Measurements from ENCODE around the gene UROD.
A peak's percentile ranks its signal among the peaks of the same experiment; 100 is the strongest.

Gene UROD

DNA sequence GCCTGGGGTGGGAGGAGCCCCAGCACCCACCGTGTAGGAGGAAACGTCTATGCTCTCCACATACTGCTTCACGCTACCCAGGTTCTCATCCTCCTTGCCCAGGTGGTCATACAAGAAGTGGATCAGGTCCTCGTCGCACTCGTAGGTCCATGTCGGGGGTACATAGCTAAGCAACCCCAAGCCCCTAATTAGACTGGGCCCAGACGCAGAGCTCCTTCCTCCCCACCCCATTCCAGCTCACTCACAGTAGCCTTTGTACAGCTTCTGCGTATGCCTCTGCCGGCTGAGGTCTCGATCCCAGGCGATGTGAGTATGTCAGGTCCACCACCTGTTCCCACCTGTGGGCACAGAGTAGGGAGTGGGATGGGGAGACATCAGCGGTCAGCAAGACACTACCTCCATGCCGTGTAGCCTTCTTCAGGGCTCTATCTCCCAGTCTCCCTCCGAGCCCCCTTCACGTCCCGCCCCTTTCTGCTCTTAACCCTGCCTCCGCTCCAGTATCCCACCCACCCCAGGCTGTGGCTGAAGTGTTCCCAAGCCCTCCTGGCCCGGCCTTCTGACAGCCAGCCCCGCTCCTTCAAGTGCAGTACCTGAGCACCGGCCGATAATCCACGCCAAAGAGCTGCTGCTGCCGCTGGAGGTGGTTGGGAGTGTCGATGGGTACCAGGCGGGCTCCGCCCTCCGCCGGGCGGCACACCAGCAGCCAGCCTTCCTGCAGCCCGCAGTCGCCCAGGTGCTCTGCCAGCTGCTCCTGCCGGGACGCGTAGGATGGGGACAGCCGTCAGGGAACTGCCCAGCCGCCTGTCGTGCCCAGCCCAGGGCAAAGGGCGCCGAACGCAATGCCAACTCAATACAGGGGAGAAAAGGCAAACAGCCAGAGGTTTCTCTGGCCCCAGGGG is 1.8 kb upstream of the UROD start:
- H3K4me1 ChIP-seq (ENCODE audit: control insufficient read depth, insufficient read depth, low read length): peaks cover 25% of the 10 kb centered on the region
- peak overlapping the region; percentile 93 for H3K4me3 ChIP-seq (ENCODE audit: low read length)
- H3K9me3 ChIP-seq (replicated peaks; ENCODE audit: low read length): no peaks in the 10 kb centered on the region
- peaks cover 56% of the 10 kb centered on the region for H3K36me3 ChIP-seq (ENCODE audit: insufficient read depth, low read length)
- no peaks in the 10 kb centered on the region for H3K27me3 ChIP-seq (ENCODE audit: control insufficient read depth, insufficient read depth, low read length)
- peak overlapping the region; percentile 87 for H3K9ac ChIP-seq (ENCODE audit: low read depth, low read length)
- peak overlapping the region; percentile 84 for H3K4me2 ChIP-seq (ENCODE audit: low read length)

GRCh38 chr1:45010855-45011811 is 921 bp upstream of the UROD start, which contains the start of gene HECTD3:
Gene HECTD3 (minus strand): TSS chr1:45011324. CDS start chr1:45011257, 67 bp downstream.
- peaks cover 52% of the 10 kb centered on the region for H3K36me3 ChIP-seq (ENCODE audit: insufficient read depth, low read length)
- H3K4me2 ChIP-seq (ENCODE audit: low read length): peak within 1 kb of the TSS; percentile 84
- H3K9me3 ChIP-seq (replicated peaks; ENCODE audit: low read length): no peaks in the 10 kb centered on the region
- peak within 1 kb of the TSS; percentile 93 for H3K4me3 ChIP-seq (ENCODE audit: low read length)
- H3K27me3 ChIP-seq (ENCODE audit: control insufficient read depth, insufficient read depth, low read length): no peaks in the 10 kb centered on the region
- H3K4me1 ChIP-seq (ENCODE audit: control insufficient read depth, insufficient read depth, low read length): peaks cover 25% of the 10 kb centered on the region
- H3K9ac ChIP-seq (ENCODE audit: low read depth, low read length): peak within 1 kb of the TSS; percentile 87

GRCh38 chr1:45012639-45013278 is 705 bp downstream of the UROD start:
- Histone ChIP-seq H3K27me3 (ENCODE audit: control insufficient read depth, insufficient read depth, low read length) (no peaks in the 10 kb centered on the region), H3K9ac (ENCODE audit: low read depth, low read length) (peak overlapping the region; percentile 87), H3K4me1 (ENCODE audit: control insufficient read depth, insufficient read depth, low read length) (peaks cover 25% of the 10 kb centered on the region), H3K9me3 (replicated peaks; ENCODE audit: low read length) (no peaks in the 10 kb centered on the region), H3K36me3 (ENCODE audit: insufficient read depth, low read length) (peaks cover 38% of the 10 kb centered on the region), H3K4me3 (ENCODE audit: low read length) (peak overlapping the region; percentile 74), H3K4me2 (ENCODE audit: low read length) (peak overlapping the region; percentile 84)

- Histone ChIP-seq H3K4me2 (ENCODE audit: low read length) (peak overlapping the region; percentile 84), H3K27me3 (ENCODE audit: control insufficient read depth, insufficient read depth, low read length) (no peaks in the 10 kb centered on the region), H3K4me3 (ENCODE audit: low read length) (peak overlapping the region; percentile 74), H3K9ac (ENCODE audit: low read depth, low read length) (peak overlapping the region; percentile 87), H3K9me3 (replicated peaks; ENCODE audit: low read length) (no peaks in the 10 kb centered on the region), H3K4me1 (ENCODE audit: control insufficient read depth, insufficient read depth, low read length) (peaks cover 25% of the 10 kb centered on the region), H3K36me3 (ENCODE audit: insufficient read depth, low read length) (peaks cover 29% of the 10 kb centered on the region)
Observed at GRCh38 chr1:45013551-45014209, 1.6 kb downstream of the UROD start.

GRCh38 chr1:45014321-45015028 is 2.4 kb downstream of the UROD start:
- no peak overlapping the region for H3K4me3 ChIP-seq (ENCODE audit: low read length)
- peaks cover 25% of the 10 kb centered on the region for H3K4me1 ChIP-seq (ENCODE audit: control insufficient read depth, insufficient read depth, low read length)
- no peaks in the 10 kb centered on the region for H3K9me3 ChIP-seq (replicated peaks; ENCODE audit: low read length)

GRCh38 chr1:45015683-45016082 is 3.6 kb downstream of the UROD start:
- Histone ChIP-seq H3K9ac (ENCODE audit: low read depth, low read length) (no peak overlapping the region), H3K4me1 (ENCODE audit: control insufficient read depth, insufficient read depth, low read length) (peaks cover 17% of the 10 kb centered on the region), H3K9me3 (replicated peaks; ENCODE audit: low read length) (no peaks in the 10 kb centered on the region), H3K4me3 (ENCODE audit: low read length) (no peak overlapping the region), H3K36me3 (ENCODE audit: insufficient read depth, low read length) (peaks cover 19% of the 10 kb centered on the region), H3K4me2 (ENCODE audit: low read length) (no peak overlapping the region), H3K27me3 (ENCODE audit: control insufficient read depth, insufficient read depth, low read length) (no peaks in the 10 kb centered on the region)

More at GRCh38 chr1:45014321-45015028, 2.4 kb downstream of the UROD start:
- H3K36me3 ChIP-seq (ENCODE audit: insufficient read depth, low read length): peaks cover 21% of the 10 kb centered on the region
- H3K4me2 ChIP-seq (ENCODE audit: low read length): peak overlapping the region; percentile 57
- peak overlapping the region; percentile 25 for H3K9ac ChIP-seq (ENCODE audit: low read depth, low read length)
- H3K27me3 ChIP-seq (ENCODE audit: control insufficient read depth, insufficient read depth, low read length): no peaks in the 10 kb centered on the region

GRCh38 chr1:45016090-45016697 is 4.1 kb downstream of the UROD start:
- Histone ChIP-seq H3K4me3 (ENCODE audit: low read length) (no peak overlapping the region), H3K4me1 (ENCODE audit: control insufficient read depth, insufficient read depth, low read length) (peaks cover 17% of the 10 kb centered on the region), H3K9ac (ENCODE audit: low read depth, low read length) (no peak overlapping the region), H3K9me3 (replicated peaks; ENCODE audit: low read length) (no peaks in the 10 kb centered on the region), H3K36me3 (ENCODE audit: insufficient read depth, low read length) (peaks cover 19% of the 10 kb centered on the region), H3K27me3 (ENCODE audit: control insufficient read depth, insufficient read depth, low read length) (no peaks in the 10 kb centered on the region), H3K4me2 (ENCODE audit: low read length) (no peak overlapping the region)

DNA sequence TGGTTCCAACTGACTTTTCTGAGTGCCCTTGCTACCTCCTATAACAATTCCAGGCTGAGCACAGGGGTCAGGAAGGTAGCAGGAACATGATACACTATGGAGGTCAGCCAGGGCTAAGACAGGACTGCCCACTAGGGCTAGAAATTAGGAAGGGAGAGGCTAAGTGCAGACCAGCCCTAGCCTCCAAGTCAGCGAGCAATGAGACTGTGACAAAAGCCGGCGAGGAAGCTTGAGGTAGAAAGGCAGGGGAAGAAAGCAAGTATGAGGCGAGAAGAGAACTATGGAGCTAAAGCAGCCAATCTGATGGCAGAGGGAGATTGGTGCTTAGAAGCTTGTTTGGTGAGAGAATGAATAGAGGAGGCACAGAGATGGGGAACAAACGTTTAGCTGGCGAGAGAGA is 4.7 kb downstream of the UROD start:
- H3K36me3 ChIP-seq (ENCODE audit: insufficient read depth, low read length): peaks cover 19% of the 10 kb centered on the region
- H3K9me3 ChIP-seq (replicated peaks; ENCODE audit: low read length): no peaks in the 10 kb centered on the region
- no peaks in the 10 kb centered on the region for H3K27me3 ChIP-seq (ENCODE audit: control insufficient read depth, insufficient read depth, low read length)
- H3K9ac ChIP-seq (ENCODE audit: low read depth, low read length): no peak overlapping the region
- no peak overlapping the region for H3K4me3 ChIP-seq (ENCODE audit: low read length)
- no peak overlapping the region for H3K4me2 ChIP-seq (ENCODE audit: low read length)
- peaks cover 12% of the 10 kb centered on the region for H3K4me1 ChIP-seq (ENCODE audit: control insufficient read depth, insufficient read depth, low read length)

GRCh38 chr1:45018599-45019230 is 6.7 kb downstream of the UROD start:
- H3K27me3 ChIP-seq (ENCODE audit: control insufficient read depth, insufficient read depth, low read length): no peaks in the 10 kb centered on the region
- no peak overlapping the region for H3K4me2 ChIP-seq (ENCODE audit: low read length)
- peaks cover 15% of the 10 kb centered on the region for H3K36me3 ChIP-seq (ENCODE audit: insufficient read depth, low read length)
- no peak overlapping the region for H3K4me3 ChIP-seq (ENCODE audit: low read length)
- peaks cover 4% of the 10 kb centered on the region for H3K4me1 ChIP-seq (ENCODE audit: control insufficient read depth, insufficient read depth, low read length)
- no peaks in the 10 kb centered on the region for H3K9me3 ChIP-seq (replicated peaks; ENCODE audit: low read length)
- H3K9ac ChIP-seq (ENCODE audit: low read depth, low read length): no peak overlapping the region

DNA sequence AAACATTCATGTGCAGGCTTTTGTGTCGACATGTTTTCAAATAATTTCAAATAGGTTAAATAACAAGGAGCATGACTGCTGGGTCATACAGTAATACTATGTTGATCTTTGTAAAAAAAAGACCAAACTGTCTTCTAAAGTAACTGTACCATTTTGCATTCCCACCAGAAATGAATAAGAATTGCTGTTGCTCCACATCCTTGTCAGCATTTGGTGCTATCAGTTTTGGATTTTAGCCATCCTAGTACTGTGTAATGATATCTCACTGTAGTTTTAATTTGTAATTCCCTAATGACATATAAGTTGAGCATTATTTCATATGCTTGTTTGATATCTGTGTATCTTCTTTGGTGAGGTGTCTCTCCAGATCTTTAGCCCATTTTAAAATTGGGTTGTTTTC is 11.6 kb downstream of the UROD start:
- H3K4me3 ChIP-seq (ENCODE audit: low read length): no peak overlapping the region
- H3K9ac ChIP-seq (ENCODE audit: low read depth, low read length): no peak overlapping the region
- no peak overlapping the region for H3K4me2 ChIP-seq (ENCODE audit: low read length)
- H3K27me3 ChIP-seq (ENCODE audit: control insufficient read depth, insufficient read depth, low read length): no peaks in the 10 kb centered on the region
- no peaks in the 10 kb centered on the region for H3K4me1 ChIP-seq (ENCODE audit: control insufficient read depth, insufficient read depth, low read length)
- H3K36me3 ChIP-seq (ENCODE audit: insufficient read depth, low read length): no peaks in the 10 kb centered on the region
- H3K9me3 ChIP-seq (replicated peaks; ENCODE audit: low read length): no peaks in the 10 kb centered on the region
